Hematopoietic multipotent progenitor cell treated with erythropoietin and hydrocortisone succinate and interleukin-3 and kit ligand, for 6 days (in vitro differentiated cells): ENCODE data around the gene GATAD2B.
"Not testable (repeated sequence)": the region's sequence is repeated elsewhere in the genome, so short reads cannot be mapped to it uniquely, and the experiment has no call there.

Experiments
- DNase-seq: peaks from one replicate; pipeline ENCODE4 v3.0.0-alpha.2; 2015

The GATAD2B gene

DNA sequence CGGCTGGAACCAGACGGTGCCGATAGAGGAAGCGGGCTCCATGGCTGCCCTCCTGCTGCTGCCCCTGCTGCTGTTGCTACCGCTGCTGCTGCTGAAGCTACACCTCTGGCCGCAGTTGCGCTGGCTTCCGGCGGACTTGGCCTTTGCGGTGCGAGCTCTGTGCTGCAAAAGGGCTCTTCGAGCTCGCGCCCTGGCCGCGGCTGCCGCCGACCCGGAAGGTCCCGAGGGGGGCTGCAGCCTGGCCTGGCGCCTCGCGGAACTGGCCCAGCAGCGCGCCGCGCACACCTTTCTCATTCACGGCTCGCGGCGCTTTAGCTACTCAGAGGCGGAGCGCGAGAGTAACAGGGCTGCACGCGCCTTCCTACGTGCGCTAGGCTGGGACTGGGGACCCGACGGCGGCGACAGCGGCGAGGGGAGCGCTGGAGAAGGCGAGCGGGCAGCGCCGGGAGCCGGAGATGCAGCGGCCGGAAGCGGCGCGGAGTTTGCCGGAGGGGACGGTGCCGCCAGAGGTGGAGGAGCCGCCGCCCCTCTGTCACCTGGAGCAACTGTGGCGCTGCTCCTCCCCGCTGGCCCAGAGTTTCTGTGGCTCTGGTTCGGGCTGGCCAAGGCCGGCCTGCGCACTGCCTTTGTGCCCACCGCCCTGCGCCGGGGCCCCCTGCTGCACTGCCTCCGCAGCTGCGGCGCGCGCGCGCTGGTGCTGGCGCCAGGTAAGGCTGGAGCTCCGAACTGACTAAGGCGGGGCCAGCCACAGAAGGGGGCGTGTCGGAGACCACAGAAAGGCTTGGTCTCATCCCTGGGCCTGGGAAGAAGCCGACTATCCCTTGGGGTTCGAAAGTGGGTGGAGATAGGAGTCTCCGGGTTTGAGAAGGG is 147.1 kb downstream of the GATAD2B start:
- DNase-seq: peak; percentile 68

DNA sequence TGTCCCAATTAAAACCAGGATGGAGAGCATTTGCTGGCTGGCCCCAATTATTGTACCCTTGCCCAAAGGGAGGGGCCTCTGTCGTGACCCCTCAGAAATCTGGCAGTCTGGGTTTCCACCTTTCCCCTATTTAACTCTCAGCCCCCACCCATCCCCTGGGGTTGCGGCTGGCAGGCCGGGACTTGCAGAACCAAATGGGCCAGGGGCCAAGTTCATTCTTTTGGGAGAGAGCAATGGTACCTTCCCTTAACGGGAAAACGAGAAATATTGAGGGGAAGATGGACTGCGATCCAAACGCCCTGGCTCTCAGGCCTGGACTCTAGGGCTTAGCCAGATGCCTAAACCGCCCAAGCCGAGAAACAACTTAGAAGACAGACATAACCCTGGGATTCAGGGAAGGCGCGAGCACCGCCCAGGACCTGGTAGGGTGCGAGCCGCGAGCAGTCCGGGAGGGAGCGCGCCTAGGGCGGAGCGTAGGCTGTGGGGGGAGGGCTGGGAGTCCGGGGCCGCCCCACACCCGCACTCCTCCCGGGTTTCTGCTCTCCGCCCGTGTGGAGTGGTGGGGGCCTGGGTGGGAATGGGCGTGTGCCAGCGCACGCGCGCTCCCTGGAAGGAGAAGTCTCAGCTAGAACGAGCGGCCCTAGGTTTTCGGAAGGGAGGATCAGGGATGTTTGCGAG is 147.9 kb downstream of the GATAD2B start, which contains the start of gene SLC27A3:
Gene SLC27A3 (plus strand): TSS at position 628 of the 678 bp plus-strand sequence. CDS start 91 bp downstream, outside the sequence.
- DNase-seq: peak; percentile 68

- DNase-seq: peak; percentile 25
Measured at GRCh38 chr1:153774026-153774595, 148.7 kb downstream of the GATAD2B start.

DNA sequence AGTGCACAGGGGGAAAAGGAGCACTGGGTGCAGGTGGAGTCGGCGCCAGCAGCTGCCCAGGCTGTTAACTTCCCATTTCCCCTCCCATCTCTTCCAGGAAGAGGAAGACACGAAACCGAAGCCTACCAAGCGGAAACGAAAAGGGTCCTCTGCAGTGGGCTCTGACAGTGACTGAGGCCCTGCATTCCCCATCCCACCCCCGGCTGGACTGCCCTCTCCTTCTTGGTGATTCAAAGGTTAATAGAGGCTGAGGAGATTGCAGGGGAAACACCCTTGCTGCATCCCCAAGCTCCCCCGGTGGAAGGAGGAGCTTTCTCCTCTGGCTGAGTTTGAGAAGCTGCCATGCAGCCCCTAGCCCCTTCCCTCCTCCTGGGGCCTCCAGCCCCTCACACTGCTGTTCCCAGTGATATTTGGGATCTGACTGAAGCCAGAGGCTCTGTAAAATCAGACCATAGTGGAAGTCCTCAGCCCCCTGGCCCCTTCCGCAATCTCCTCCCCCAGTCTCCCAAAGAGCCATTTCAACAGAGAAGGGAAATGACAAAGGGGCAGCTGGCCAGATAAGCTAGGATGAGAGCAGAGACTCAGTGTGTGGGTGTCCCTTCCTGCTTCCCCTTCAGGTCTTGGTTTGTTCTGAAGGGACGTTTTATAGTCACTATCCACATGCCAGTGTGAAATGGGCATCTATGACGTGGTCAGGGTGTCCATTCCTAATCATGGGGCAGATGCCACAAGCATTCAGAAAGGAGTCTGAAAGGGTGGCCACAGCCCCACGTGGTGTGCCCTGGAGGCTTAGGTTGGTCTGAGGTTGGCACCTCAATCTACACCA is 149.5 kb downstream of the GATAD2B start:
- peak; percentile 39 for DNase-seq

- peak; percentile 30 for DNase-seq
Measured at GRCh38 chr1:153771841-153772593, 150.8 kb downstream of the GATAD2B start.

- no peak for DNase-seq
Measured at GRCh38 chr1:153771261-153771660, 151.5 kb downstream of the GATAD2B start.

GRCh38 chr1:153770797-153771196 is 152.0 kb downstream of the GATAD2B start:
- no peak for DNase-seq

GRCh38 chr1:153769221-153769620 is 153.6 kb downstream of the GATAD2B start:
- DNase-seq: no peak

GRCh38 chr1:153768316-153769181 is 154.2 kb downstream of the GATAD2B start:
- no peak for DNase-seq

DNA sequence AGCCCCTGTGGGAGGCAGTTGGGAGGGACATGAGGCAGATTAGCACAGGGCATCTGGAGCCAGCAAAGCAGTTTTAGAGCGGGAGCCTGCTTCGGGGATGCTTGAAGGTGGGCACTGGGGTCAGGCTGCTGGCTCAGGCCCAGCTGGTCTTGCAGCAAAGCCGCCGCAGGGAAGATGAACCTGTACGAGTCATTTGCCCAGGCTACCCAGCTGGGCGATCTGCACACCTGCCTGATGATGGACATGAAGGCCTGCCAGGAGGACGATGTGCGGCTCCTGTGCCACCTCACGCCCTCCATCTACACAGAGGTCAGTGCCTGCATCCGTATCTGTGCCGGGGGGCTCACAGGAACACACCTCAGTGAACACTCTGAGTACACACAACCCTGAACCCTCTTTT is 155.3 kb downstream of the GATAD2B start:
- no peak for DNase-seq

- DNase-seq: not testable (repeated sequence)
Measured at GRCh38 chr1:153766663-153767062, 156.1 kb downstream of the GATAD2B start.

DNA sequence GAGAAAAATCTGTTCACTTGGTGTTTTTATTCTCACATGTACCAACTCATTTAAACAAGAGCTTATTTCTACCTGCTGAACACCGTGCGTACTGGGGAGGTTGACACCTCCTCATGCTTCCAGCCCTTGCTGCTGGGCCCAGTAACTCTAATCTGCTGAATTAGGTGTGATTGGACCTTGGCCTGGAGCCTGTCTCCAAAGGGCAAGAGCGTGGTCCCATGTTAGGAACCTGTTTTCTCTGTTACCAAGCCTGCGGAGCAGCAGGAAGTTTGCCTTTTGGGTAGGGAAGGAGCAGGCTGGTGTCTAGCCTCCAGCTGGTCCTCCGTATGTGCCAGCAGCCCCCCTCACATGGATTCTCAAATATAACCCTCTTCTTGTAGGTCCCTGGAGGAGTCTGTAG is 158.5 kb downstream of the GATAD2B start:
- no peak for DNase-seq

GRCh38 chr1:153763365-153764225 is 159.2 kb downstream of the GATAD2B start:
- DNase-seq: no peak

DNA sequence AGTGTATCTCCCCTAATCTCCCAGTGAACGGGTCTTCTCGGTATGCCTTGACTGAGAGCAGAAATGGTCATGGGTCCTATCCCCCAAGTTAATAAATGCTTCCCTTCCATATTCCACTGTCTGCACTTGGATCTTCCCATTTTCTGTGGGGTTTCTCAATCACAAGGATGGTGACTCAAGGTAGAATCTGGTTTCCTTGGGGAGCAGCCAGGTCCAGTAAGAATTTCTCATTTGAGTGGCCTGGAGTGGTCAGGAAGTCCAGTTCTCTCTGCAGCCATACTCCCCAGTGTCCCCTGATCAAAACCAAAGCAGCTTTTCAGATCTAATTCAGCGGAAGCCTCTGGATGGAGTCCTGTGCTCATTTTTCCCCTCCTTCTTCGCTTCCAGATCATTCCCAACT is 162.3 kb downstream of the GATAD2B start:
- no peak for DNase-seq
